NOMO-1 (cell line): Measurements from ENCODE around the gene TOMM22.
A peak's percentile ranks its signal among the peaks of the same experiment; 100 is the strongest.

Experiments
- DNase-seq, 2 experiments: peaks; one replicate each; lab custom pipeline; 2025; ENCODE audit not compliant: unreplicated experiment in 2 of 2; lab: John Stamatoyannopoulos, UW

Gene TOMM22

GRCh38 chr22:38731703-38732161, 50.0 kb downstream of the TOMM22 start:
- no peak for DNase-seq

DNA sequence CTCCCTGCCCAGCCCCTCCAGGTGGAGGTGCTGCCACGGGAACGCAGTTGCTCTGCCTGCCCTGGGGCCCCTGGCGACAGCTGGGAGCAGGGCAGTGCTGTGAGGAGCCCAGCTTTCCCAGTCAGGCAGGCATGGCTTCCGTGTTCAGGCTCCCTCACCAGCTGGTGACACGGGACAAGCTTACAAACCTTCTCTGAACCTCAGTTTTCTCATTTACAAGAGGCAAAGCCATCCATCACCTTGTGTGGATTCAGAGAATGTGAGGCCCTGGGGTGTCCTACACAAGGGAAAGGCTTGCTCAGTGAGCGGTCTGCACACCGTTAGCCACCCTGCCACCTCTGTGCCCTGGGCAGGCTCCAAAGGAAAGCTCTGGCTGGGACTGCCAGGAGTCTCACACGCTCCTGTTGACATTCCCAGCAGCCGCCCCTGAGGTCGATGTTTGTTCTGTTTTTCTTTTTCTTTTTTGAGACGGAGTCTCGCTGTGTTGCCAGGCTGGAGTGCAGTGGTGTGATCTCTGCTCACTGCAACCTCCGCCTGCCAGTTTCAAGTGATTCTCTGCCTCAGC, 50.6 kb downstream of the TOMM22 start:
- no peak for DNase-seq

- peak in 1 of 2 experiments; percentile 12 for DNase-seq
Observed at GRCh38 chr22:38733329-38733723, 51.6 kb downstream of the TOMM22 start.

DNA sequence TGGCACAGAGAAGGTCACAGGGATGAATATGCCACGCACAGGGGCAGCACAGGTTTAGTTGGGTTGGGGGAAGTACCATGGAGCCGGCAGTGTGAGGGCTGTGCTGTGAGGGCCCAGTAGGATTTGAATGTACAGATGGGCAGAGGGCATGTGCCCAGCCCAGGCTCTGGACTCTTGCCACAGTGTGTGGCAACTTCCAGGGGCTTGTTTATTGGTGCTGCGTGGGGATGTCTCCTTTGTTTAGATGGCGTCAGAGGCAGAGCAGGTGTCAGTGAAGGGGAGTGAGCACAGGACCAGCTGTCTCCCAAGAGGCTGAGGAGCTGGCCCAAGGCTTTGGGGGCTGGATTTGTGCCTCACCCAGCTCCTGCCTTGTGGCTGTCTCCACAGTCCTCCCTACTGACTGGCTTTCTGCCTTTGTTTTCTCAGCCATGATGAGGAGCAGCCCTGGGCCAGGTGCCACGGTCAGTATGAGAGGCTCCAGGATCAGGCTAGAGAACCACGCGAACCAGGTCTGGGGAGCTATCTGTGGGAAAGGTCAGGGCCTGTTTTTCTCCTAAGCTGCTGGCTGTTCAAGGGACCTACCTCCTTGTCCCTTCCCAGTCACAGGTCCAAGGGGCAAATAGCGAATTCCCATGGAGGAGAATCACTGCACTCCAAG, 52.1 kb downstream of the TOMM22 start:
- DNase-seq: no peak

DNA sequence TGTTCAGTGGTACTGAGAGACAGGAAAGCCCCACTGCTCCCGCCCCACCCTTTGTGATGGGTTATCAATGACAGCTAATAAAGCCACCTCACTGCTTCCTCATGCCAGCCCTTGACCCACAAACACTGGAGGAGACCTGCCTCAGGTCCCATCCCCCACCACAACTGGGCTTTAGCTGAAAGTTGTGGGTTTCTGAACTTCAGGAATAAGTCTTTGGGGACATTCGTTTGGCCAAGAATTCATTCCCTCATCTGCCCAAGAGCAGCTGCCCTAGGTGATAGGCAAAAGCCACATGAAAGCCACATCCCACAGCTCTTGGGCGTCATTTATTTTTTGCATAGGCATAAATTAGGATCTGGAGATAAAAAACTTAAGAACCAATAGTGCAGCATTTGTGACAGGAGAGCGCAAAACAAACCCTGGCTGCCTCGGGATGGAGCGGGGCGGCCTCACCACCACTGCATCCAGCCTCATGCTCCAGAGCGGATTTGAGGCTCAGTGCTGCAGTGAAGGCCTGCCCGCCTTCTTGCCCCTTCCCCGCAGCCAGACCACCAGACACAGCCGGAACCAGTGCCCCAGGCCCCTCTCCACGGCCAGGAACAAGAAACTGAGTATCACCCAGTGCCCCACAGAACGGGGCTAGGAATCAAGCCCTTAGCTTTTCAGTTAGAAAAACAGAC, 52.8 kb downstream of the TOMM22 start:
- no peak for DNase-seq
